SK-N-MC (cell line): ENCODE measurements around the gene GRIA3.
"Not testable (repeated sequence)": the region's sequence is repeated elsewhere in the genome, so short reads cannot be mapped to it uniquely, and the experiment has no call there.

ENCODE experiments used
- DNase-seq: peaks from one replicate; pipeline ENCODE4 v3.0.0-alpha.2; 2011; ENCODE audit warnings: low read depth, low spot score
- H3K27ac ChIP-seq: fragments of 200-600 bp; sonication (generic); 2 replicates; pipeline ENCODE4 v1.5.1; 2016; ENCODE audit warnings: mixed run types
- H3K36me3 ChIP-seq: fragments of 200-600 bp; sonication (generic); 2 replicates; pipeline ENCODE4 v1.6.1; 2017; ENCODE audit warnings: antibody characterized with exemption, low read length, mixed read lengths; ENCODE audit not compliant: insufficient read depth
- H3K4me3 ChIP-seq: fragments of 200-600 bp; sonication (generic); 2 replicates; pipeline ENCODE4 v1.5.1; 2016
- H3K9ac ChIP-seq: fragments of 200-600 bp; sonication (generic); 2 replicates; pipeline ENCODE4 v1.8.0; 2017; ENCODE audit warnings: mixed run types, mixed read lengths; ENCODE audit not compliant: insufficient read length
- H3K9me3 ChIP-seq: fragments of 200-600 bp; sonication (generic); 2 replicates; pipeline ENCODE4 v1.6.1; 2017; ENCODE audit warnings: low read depth, mild to moderate bottlenecking, antibody characterized with exemption, low read length, moderate library complexity, mixed read lengths
- EZH2 ChIP-seq: fragments of 200-600 bp; sonication (generic); IDR thresholded peaks from one replicate; pipeline ENCODE4 v1.6.1; 2017; ENCODE audit warnings: antibody characterized with exemption
- FOXP2 ChIP-seq: optimal IDR thresholded peaks from 2 replicates; pipeline ENCODE3; 2011; ENCODE audit warnings: mild to moderate bottlenecking, moderate library complexity; ENCODE audit not compliant: insufficient read depth; ENCODE audit errors: extremely low read length, control extremely low read depth
- POLR2AphosphoS5 ChIP-seq: IDR thresholded peaks from 2 replicates; pipeline ENCODE4 v1.6.1; 2012; ENCODE audit warnings: mild to moderate bottlenecking, low read depth, low read length, borderline replicate concordance

GRIA3 gene

GRCh38 chrX:123361371-123361770 lies 177.3 kb downstream of the GRIA3 start:
- Histone ChIP-seq H3K4me3 (no peak overlapping the region), H3K9ac (no peak overlapping the region), H3K27ac (no peak overlapping the region), H3K36me3 (no peaks in the 10 kb centered on the region), H3K9me3 (no peaks in the 10 kb centered on the region)
- TF ChIP-seq FOXP2: no peak
- no peak for TF ChIP-seq EZH2
- no peak for TF ChIP-seq POLR2AphosphoS5
- no peak for DNase-seq

GRCh38 chrX:123386196-123386595 lies 202.1 kb downstream of the GRIA3 start:
- not testable (repeated sequence) for H3K9me3 ChIP-seq, H3K4me3 ChIP-seq, H3K27ac ChIP-seq, H3K9ac ChIP-seq, H3K36me3 ChIP-seq, DNase-seq

DNA sequence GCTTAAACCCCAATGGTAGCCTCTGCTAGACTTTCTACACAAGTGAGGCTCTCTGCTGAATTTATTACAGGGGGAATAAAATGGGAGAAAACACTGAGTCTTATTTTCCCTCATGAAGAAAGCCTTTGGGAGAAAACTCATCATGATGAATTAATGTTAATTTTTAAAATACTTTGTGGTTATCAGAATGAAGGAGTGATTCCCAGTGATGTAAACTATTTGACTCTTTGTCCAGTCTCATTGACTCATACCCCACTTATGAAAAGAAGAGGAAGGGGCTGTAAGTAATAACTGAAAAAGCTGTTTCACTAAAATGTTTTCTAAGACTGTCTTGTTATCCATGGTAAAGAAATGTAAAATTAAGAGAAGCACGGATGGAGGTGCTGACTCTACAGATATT lies 208.8 kb downstream of the GRIA3 start:
- no peak for DNase-seq
- Histone ChIP-seq H3K36me3 (no peaks in the 10 kb centered on the region), H3K9ac (no peak overlapping the region), H3K27ac (no peak overlapping the region), H3K9me3 (no peaks in the 10 kb centered on the region), H3K4me3 (no peak overlapping the region)
- TF ChIP-seq EZH2 (no peak), FOXP2 (no peak), POLR2AphosphoS5 (no peak)

DNA sequence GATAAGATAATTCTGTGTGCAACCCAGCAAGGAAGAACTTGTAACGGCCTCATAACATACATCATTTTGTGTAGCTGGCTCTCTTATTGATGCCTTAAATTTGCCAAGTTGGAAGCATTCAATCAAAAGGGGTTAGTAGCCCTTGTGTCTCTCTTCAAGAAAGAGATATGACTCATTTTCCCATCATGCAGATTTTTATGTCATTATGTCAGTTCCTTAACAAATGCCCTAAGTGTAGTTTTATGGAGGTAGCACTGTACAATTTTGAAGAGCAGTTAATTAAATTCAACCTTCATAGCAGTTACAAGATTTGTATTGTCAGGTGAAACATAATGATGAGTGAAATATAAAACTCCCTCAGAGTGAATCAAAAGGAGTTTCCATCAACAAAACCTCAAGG lies 215.6 kb downstream of the GRIA3 start:
- no peaks in the 10 kb centered on the region for H3K9me3 ChIP-seq
- H3K27ac ChIP-seq: no peak overlapping the region
- H3K4me3 ChIP-seq: no peak overlapping the region
- DNase-seq: no peak
- H3K9ac ChIP-seq: no peak overlapping the region
- TF ChIP-seq FOXP2 (no peak), POLR2AphosphoS5 (no peak), EZH2 (no peak)
- H3K36me3 ChIP-seq: no peaks in the 10 kb centered on the region

DNA sequence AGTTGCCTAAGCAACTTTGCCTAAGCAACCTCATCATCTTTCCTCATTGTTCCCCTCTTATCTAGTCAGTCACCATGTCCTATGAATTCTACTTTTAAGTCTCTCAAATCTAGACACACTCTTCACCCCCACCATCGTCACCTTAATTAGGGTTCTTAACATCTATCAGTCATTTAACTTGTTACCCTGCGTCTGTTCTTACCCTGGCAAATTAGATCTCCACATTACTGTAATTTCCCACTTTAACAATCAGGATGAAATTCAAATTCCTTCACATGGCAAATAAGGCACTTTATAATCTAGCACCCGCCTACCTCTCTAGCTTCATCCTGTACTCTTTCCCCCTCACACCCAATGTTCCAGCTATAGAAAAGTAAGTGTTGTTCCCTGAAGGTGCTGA lies 221.2 kb downstream of the GRIA3 start:
- Histone ChIP-seq H3K9me3 (no peaks in the 10 kb centered on the region), H3K9ac (no peak overlapping the region), H3K36me3 (no peaks in the 10 kb centered on the region), H3K4me3 (no peak overlapping the region), H3K27ac (no peak overlapping the region)
- no peak for DNase-seq
- no peak for TF ChIP-seq EZH2
- no peak for TF ChIP-seq POLR2AphosphoS5
- no peak for TF ChIP-seq FOXP2

- H3K9me3 ChIP-seq: no peaks in the 10 kb centered on the region
- H3K36me3 ChIP-seq: no peaks in the 10 kb centered on the region
- DNase-seq: no peak
- H3K4me3 ChIP-seq: no peak overlapping the region
- H3K9ac ChIP-seq: no peak overlapping the region
- TF ChIP-seq EZH2 (no peak), POLR2AphosphoS5 (no peak), FOXP2 (no peak)
- no peak overlapping the region for H3K27ac ChIP-seq
Measured at GRCh38 chrX:123408821-123409737, 225.0 kb downstream of the GRIA3 start.

DNA sequence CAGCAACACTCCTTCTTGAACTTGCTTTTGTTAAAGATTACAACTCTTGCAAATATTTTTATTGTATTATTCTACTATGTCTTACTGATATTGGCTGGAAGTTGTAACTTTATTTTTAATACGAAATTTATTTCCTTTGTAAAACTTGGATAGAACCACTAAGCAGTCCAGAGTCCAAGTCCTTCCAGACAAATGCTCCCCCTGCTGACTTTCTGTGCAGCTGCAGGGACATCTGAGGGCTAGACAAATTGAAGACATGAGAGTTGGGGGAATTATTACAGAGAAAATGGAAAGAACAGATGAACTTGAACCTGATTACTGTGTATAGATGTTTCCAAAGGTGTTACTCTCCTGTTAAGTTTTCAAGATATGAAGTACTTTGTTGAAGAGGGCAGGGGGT lies 238.8 kb downstream of the GRIA3 start:
- no peak overlapping the region for H3K4me3 ChIP-seq
- H3K9ac ChIP-seq: no peak overlapping the region
- H3K9me3 ChIP-seq: no peaks in the 10 kb centered on the region
- H3K27ac ChIP-seq: no peak overlapping the region
- no peaks in the 10 kb centered on the region for H3K36me3 ChIP-seq
- no peak for TF ChIP-seq EZH2
- no peak for TF ChIP-seq POLR2AphosphoS5
- no peak for TF ChIP-seq FOXP2
- no peak for DNase-seq

- TF ChIP-seq FOXP2 (no peak), POLR2AphosphoS5 (no peak), EZH2 (no peak)
- no peak overlapping the region for H3K4me3 ChIP-seq
- no peak overlapping the region for H3K27ac ChIP-seq
- no peak overlapping the region for H3K9ac ChIP-seq
- H3K9me3 ChIP-seq: no peaks in the 10 kb centered on the region
- no peaks in the 10 kb centered on the region for H3K36me3 ChIP-seq
- DNase-seq: no peak
Measured at GRCh38 chrX:123424546-123424945, 240.5 kb downstream of the GRIA3 start.

DNA sequence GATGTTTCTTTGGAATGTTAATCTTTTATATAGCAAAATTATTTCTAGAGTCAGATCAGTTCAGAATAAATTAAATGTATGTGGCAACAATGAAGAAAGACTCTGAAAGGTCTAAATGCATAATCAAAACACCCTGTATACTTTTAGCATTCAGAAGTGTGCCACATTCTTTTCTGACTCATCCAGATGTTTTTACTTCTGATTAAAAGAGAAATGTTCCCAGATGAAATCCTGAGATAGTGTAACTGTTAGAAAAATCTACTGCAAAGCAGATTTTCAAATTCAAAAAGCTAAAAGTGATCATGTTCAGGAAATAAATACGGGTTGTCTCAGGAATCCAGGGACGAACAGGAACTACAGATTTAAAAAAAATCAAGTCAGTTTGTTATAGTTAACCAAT lies 241.4 kb downstream of the GRIA3 start:
- Histone ChIP-seq H3K4me3 (peak overlapping the region; percentile 19; the same call in 1 of the 2 replicates), H3K9me3 (no peaks in the 10 kb centered on the region), H3K27ac (peak overlapping the region; percentile 73), H3K9ac (no peak overlapping the region), H3K36me3 (no peaks in the 10 kb centered on the region)
- TF ChIP-seq POLR2AphosphoS5 (no peak), EZH2 (no peak)
- DNase-seq: no peak
